Kidney tubule cell (primary cell): ENCODE data around the gene DNAJB2.
A peak's percentile ranks its signal among the peaks of the same experiment; 100 is the strongest.
"Not testable (repeated sequence)": the region's sequence is repeated elsewhere in the genome, so short reads cannot be mapped to it uniquely, and the experiment has no call there.

Source experiments
- DNase-seq: peaks from one replicate; pipeline ENCODE4 v3.0.0-alpha.2; 2018; ENCODE audit warnings: low spot score

DNAJB2 gene

DNA sequence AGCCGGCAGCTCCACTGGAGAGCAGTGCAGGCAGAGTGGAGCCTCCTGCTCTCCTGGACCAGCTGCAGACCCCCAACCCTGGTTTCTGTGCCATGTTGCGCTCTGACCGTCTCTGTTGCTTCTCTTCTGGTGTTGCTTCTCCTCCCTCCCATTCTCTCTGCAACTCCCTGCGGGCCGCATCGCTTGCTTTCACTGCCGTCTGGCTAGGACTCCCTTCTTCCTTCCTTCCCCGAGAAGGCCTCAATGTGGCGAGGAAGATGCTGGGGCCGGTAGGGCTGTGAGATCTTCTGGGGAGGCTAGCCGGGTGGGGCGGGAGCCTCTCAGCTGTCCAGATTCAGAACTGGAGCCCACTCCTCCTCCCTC lies 6.2 kb downstream of the DNAJB2 start:
- DNase-seq, result no peak

DNA sequence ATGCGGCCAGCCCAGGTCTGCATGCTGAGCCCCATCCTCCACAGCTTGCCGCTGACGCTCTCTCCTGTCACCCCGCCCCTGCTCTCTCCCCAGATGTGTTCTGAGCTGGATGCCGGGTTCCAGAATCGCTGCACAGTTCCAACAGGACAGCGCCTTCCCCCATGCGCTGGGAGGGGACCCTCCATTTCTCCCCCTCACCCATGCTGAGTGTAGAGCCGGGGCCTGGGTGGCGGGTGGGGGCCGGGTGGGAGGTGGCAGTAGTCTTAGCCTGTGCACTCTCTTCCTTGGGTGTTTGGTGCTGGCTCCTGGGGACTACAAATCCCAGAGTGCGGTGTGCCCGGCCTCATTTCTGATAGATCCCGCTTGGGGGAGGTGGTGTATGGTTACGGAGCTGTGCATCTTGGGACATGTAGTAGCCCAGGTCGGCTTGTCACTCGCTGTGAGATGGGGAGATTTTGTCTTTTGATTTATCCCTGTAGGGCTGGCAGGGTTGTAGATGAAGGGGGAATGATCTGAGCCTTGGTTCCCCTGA lies 6.8 kb downstream of the DNAJB2 start:
- DNase-seq, result no peak

DNA sequence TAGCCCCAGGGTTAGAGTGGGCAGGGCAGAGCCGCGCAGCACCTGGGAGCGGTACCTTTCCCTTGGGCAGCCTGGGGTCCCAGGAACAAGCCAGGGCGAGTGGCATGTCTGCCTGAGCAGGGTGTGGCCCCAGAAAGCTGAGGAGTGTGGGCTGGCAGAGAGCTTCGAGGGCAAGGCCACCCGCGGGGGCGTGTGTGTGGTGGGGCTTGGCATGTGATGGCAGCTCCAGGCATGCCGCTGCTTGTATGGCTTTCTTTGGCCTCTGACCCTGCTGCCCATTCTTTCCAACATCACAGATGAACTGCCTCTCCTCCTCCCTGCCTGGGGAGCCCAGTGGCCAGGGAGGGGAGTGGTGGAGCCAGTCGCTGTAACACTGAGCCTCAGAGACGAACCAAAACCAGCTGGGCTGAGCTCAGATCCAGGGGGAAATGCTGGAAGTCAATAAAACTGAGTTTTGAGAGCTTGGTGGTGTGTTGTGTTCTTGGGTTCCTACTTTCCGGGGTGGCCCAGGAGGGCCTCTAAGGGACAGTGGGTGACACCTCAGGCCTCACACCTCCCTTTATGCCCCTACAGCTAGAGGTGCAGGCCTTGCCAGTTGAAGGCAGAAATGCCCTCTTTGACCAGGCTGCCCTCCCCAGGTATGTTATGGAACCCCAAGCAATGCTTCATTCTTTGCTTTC lies 7.4 kb downstream of the DNAJB2 start:
- no peak for DNase-seq

DNA sequence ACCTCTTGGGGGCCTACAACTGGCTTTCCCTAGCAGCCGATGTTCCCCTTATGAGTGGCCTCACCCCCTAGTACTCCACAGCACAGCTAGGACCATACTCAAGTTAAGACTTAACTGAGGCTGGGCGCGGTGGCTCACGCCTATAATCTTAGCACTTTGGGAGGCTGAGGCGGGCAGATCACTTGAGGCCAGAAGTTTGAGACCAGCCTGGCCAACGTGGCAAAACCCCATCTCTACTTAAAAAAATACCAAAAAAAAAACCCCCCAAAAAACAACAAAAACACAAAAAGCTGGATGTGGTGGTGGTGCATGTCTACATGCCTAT lies 7.9 kb downstream of the DNAJB2 start:
- DNase-seq, result not testable (repeated sequence)

DNA sequence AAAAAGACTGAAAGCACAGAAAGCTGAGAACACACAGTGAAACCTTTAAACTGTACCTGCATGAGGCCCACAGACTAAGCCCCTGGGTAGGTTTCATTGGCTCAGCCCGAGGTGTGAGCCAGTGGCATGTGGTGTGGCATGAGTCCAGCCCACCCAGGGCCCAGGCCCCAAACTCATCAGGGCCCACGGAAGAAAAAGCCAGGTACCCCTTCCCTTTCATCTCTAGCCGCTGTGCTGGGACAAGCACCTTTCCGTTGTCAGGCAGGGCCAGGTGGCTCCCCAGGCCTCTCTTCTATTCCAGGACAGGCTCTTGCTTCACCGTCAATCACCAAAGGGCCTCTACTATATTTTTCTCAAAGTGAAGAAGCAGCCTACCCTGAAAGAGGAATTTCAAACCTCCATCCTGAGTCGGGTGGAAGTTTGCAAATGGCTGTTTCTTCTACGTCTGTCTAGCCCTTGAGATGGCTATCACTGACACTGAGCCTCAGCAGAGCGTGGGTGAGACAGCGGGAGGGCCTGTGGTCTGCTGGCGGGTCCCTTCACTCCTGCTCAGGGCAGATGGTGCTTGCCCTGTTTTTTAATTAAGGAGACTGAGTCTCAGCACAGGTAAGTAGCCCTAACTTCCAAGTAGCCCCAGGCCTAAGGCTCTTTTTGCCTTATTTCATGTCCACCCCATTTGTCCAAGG lies 8.6 kb downstream of the DNAJB2 start:
- DNase-seq, result no peak

DNA sequence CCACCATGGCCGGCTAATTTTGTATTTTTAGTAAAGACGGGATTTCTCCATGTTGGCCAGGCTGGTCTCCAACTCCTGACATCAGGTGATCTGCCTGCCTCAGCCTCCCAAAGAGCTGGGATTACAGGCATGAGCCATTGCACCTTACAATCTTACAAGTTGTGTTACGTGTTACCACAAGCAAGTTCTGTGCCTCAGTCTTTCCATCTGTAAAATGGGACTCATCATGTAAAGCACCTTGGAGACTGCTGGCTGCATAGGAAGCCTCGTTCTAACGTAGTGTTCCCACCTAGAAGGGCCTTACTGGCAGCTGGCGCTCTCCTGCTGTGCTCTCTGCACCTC lies 10.0 kb downstream of the DNAJB2 start:
- no peak for DNase-seq

DNA sequence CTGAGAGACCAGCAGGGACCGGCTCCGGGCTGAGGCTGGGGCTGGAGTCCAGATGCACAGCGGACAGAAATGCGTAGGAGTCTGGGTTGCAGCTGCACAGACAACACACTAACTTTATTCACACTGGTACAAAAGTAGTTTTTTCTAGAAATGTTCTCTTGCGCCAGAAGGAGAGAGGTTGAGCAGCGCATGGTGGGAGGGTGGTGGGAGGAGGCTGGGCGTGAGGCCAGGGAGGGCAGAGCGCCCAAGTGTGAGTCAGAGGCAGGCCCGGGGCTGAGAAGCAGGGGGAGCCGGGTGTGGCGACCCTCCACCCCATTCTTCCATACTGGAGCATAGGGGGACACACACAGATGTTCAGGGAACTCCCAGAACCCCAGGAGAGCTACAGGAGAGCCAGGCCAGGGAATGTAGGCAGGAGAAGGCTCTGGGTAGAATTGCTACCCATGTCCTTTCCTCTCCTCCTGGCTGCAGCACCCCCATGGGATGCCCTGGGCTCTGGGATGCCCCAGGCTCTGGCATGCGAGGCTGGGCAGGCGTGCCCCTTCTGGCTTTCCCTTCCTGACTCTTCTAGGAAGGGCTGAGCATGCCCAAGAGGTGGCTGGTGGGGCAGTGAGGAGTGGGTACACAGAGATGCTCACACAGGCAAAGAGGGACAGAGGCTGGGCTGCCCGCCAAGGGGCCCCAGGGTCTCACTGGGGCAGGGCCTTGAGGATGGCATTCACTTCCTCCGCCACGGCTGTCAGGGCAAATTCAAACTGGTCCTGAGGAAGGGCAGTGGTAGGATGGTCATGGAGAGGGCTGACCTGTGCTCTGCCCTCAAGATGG lies 10.6 kb downstream of the DNAJB2 start:
- peak; percentile 47 for DNase-seq

DNA sequence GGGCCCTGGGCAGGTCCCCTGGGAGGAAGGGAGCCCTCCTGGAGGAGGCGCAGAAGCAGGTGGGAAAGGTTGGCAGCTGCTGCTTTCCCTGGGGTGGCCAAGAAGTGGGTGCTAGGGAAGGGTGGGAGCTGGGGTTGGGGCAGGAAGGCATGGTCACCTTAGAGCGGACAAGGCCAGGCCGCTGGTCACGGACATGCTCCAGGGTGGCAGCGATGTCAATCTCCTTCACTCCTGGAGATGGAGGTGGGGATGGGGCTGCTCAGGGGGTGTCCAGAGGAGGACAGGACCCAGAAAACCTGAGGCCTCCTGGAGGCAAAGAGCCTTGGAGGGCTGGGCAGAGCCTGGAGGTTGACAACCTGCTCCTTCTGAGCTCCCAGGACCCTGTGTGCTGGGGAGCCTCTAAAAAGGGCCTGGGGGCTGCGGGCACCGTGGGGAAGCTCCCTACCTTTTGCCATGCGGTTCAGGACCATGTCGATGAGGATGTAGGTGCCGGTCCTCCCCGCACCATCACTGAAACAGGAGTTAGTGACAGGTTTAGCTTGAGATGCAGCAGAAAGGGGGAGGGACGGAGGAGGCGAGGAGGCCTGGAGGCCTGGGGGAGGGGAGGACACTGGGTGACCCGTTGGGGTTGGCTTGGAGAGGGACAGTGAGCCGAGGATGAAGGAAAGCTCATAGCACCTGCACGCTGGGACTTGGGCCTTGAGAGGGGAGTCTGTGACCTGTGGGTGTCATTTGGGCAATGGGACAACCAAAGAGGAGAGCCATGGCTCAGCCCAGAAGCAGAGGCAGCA lies 11.4 kb downstream of the DNAJB2 start:
- no peak for DNase-seq

DNA sequence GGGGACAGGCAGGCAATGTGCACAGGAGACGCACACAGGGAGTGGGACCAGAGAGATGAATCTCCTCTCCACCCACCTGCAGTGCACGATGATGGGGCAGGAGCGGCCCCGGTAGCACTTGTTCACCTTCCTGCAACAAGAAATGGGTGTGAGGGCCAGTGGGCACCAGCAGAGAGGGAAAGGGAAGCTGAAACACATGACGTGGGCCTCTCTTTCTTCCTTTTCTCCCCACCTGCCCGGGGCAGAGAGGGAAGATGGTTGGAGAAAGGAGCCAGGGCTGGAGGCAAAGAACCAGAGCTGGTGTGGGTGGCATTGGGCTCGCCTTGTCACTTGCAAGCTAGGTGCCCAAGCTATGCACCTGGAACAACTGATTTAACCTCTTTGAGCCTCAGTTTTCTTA lies 12.2 kb downstream of the DNAJB2 start:
- no peak for DNase-seq

DNA sequence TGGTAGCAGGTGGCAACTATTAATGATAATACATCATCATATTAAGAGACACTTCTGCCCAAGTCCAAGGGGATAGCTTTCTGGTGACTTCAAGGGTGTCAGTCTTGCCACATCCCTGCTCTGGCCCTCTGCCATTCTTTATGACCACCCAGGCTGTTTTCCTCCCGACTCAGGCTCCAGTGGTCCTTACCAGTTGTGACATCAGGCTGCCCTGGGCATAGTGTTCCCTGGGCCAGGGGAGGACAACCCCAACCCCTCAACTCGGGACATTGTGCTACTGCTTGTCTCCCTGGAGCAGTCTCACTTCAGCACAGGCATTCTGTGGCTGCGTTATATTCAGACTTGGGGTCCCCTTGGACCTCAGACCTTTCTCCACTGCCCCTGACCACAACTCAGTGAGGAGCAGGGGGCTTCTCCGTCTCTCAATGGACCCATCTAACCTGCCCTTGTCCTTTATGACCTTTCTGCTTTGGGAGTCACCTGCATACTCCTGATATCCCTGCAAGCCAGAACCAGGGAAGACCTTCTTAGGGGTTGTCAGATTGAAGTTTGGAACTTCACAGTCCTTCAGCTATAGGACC lies 12.8 kb downstream of the DNAJB2 start:
- no peak for DNase-seq

DNA sequence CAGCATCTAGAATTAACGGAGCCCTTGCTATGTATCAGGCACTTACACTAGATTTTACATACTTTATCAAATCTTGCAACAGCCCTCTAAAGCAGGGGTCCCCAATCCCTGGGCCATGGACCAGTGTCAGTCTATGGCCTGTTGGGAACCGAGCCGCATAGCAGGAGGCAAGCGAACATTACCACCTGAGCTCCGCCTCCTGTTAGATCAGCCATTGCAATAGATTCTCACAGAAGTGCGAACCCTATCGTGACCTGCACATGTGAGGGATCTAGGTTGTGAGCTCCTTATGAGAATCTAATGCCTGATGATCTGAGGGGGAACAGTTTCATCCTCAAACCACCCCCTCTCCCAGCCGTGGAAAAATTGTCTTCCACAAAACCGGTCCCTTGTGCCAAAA lies 13.4 kb downstream of the DNAJB2 start:
- no peak for DNase-seq

DNA sequence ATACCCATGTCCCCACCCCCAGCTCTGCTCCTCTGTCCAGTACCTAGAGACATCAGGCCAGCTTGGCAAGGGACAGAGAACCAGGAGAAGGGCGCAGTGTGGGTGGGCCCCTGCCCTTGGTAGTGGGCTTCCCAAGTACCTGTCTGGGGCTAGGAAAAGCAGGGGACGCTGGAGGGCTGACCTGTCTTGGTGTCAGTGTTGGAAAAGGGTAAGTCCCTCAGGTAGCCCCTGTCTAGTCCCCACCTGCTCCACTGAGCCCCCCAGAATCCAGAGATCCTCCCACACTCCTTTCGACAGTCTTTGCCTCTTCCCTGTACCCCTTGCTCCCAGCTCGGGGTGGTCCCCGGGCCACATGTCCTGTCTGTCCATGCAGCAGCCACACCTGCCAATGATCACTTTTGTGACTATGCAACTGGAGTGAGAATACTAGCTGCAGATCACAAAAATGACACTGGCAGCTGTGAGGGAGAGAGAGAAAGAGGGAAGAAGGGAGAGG lies 14.6 kb downstream of the DNAJB2 start:
- no peak for DNase-seq

DNA sequence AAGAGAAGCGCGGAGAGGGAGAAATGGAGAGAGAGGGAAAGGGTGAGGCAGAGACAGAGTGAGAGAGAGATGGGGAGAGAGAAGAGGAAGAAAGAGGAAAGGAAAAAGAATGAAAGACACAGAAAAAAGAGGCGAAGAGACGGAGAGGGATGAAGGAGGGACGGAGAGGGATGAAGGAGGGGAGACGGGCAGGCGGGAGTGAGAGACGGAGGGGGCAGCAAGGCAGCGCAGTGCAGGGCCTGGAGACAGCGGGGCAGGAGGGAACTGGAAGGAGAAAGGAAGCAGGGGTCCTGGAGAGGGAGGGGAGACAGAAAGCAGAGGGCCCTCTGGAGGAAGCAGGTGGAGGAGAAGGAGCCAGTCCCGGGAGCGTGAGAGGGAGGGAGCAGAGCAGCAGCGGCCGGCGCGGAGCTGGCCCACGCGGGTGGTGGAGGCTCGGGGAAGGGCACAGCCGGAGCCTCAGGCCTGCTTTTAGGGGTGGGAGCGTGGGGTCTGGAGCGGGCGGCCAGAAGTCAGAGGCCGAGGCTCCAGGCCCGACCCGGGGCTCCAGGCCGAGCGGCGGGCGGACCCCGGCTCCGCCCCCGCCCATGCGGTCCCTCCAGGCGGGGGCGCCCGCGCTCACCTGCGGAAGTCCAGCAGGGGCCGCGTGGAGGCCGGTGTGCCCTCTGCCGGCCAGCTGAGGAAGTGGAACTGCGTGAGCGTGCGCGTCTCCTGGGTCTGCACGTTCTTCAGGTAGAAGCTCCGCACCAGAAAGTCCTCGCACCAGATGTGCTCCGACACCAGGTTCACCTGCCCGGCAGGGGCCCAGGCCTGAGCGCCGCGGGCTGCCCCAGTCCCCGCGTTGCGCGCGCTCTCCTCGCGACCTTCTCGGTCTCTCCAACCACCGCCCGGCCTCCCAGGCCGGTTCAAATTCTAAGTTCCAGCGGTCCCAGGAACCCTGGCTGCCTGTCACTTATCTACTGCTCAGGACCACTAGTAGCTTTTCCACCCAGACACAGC lies 15.5 kb downstream of the DNAJB2 start:
- DNase-seq, result peak; percentile 91

DNA sequence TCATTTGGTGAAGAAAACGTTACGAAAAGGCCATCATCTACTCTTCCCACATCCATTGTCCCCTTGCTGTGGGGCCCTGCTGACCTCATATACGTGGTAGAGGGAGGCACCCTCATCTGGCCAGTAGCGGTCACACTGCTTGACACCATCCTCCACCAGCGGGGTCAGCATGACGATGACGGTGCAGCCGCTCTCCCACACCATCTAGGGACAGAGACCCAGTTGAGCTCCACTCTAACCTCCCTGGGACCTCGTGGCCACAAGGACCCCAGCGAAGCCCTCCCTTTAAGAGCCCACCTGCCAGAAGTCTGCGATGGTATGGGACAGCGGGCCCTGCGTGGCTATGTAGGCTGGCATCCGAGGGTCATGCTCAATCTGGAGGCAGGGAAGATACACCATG lies 17.0 kb downstream of the DNAJB2 start:
- no peak for DNase-seq

DNA sequence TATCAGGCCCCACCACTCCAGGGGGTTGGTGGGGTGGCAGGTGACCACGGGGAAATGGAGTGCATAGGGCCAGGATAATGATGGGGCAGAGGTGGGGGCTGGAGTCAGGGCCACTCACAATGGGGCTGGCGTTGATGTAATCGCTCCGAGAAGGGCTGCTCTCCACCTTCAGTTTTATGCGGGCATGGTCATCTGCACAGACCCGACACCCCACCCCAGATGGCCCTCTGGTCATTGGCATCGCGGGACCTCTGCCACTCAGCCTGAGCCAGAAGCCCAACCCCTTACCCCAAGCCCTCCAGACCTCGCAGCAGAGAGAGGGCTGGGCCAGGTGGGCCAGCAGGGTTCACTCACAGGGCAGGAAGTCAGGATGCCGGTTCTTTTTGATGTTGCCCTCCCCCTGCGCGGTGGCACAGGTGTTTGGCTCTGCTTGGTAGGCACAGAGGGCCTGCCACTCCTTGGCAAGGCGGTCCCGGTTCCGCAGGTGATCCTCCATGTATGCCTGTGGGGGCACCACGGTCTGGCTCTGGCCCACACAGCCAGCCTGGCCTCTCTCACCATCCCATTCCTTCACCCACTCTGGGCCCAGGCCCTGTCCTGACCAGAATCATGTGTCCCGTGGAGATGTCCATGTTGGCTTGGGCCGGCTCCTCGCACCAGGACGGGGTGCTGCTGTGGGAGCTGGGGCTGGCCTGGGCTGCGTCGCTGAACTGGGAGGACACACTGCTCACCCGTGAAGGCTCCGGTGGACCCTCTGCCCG lies 17.6 kb downstream of the DNAJB2 start:
- DNase-seq, result no peak

DNA sequence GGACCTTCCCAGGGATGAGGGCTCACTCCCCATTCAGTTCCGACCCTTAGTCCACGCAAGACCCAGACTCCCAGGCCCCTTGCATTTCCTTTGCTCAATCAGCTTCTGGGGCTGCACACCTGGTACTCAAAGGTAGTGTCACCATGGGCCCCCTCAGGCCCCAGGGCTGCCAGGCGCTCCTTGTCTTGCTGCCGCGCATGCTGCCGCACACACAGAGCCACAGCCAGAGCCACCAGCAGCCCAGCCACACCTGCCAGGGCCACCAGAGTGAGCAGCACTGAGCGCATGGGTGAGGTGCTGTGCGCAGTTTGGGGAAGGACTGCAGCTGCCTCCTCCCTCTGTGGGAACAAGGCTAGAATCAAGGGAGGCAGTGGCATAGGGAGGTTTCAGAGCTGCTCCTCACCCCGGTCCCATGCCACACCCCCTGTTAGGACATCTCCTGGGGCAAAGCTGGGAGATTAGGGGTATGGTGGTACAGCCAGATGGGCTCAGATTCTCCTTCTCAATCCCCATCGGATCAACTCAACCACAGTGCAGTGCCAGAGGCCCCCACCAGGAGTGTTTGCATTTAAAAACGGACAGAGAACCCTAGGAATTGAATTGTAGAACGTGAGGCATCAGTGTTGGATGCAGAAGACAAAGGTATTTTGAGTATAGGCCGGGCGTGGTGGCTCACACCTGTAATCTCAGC lies 18.7 kb downstream of the DNAJB2 start:
- no peak for DNase-seq

DNA sequence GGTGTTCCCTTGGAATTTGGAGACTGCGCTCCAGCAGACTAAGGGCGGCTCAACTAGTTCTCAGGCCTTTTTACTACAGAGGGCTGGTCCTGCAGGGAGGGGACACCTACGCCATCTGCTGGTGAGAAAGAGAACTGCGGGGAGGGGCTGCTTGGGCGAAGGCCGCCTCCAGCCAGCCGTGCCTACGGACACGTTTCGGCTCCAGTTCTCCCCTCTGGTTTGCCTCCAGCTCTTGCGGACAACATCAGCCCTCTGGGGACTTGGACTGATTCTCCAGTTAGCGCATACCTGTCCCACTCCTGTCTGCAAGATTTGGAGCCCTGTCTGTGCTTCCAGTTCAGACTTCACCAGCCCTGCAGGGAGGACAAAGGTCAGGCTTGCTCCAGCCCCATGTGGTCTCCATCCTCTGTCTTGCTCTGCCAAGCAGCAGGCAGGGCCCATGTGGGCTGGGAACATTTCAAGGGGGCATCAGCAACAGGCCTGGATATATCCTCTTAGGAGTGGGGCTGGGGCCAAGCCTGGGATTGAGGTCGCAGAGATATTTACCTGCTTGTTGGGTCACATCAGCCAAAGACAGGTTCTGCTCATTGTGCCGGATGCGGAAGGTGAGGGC lies 19.7 kb downstream of the DNAJB2 start:
- DNase-seq, result peak; percentile 82

DNA sequence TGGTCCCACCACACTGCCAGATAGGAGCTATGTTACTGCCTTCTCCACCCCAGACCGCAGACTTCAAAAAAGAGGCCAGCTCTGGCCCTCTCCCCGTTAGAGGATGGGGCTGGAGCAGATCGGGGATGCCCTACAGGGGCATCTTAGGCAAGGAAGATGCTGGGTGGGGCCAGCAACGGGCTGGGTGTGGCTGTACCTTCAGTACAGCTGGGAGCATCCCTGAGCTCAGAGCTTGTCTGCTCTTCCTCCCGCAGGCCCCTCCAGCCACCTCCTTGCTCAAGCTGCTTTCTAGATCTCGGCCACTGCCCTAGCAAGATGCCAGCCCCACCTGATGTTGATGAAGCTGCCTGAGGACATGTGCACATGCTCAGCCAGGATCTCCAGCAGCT lies 20.2 kb downstream of the DNAJB2 start:
- DNase-seq, result no peak

DNA sequence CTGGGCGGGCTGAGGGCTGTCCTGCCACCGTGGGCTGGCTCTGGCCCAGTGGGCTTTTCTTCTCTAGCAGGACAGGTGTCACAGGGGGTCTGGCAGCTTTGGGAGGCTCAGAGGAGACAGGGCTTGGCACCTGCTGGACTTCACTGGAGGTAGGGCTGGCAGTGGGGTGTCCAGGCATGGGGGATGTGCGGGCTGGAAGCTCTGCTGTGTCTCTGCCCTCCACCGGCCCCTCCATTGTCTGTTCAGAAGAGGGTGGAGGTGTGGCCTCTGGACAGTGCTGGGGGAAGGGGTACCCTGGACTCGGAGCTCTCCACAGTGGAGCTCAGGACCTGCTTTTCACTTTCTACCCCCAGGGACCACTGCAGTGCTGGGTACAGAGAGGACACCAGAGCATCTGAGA lies 20.9 kb downstream of the DNAJB2 start:
- no peak for DNase-seq
